ENCODE results near the gene FGR. TPM values are rescaled to one million over a fixed set of nuclear protein-coding genes. Genes with fewer than 3 reads are reported as not detected.

The FGR gene
- total and polyA plus RNA-seq, 2 experiments from 2014 or later, result 0.53 to 0.56 TPM

- H2AFZ ChIP-seq, result no peak overlapping the region
Measured at GRCh38 chr1:27624467-27625178, 10.4 kb downstream of the FGR start.

DNA sequence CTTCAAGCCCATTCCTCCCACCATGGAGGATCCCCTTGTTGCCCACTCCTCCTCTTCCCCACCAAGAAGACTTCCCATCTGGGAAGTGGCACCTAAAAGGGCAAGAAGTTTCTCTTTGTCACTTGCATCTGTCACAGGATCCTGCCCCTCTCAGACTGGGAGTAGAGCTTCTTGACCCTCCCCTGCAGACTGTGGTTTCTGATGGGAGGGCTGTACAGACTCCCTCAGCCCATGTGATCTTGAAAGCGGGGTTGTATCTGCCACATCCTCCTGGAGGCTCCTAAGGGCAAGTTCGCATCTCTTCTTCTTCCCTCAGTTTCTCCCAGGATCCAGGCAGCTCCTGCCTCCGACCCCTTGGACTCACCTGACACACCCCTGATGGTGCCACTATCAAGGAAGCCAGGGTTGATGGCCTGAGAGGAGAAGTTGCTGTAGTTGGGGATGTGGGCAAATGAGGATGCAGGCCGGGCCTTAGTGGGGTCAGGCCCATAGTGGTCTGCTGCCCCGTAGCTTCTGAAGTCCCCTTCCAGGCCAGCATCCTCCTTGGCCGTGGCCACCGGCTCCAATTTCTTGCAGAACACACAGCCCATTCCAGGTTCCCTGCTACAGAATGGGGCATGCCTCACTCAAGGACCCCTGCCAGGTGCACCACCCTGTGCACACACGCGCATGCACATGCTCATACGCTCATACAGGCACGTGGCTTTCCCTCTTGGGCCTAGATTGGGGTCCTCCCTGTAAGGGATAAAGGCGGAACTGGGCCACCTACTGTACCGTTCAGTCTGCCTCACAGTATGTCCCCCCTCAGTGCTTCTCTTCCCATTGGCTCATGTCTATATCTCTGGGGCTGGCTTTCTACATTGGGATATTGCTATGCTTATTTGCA, 11.4 kb downstream of the FGR start:
- H3K27me3 ChIP-seq (ENCODE audit: insufficient read depth), result no peaks in the 10 kb centered on the region
- Mint-ChIP-seq H3K4me1 (peaks cover 18% of the 10 kb centered on the region), H3K27ac (no peak overlapping the region), H3K9me3 (no peaks in the 10 kb centered on the region; the same call in 2 of the 3 replicates), H3K36me3 (ENCODE audit: low read depth) (no peaks in the 10 kb centered on the region; the same call in 2 of the 3 replicates), H3K4me3 (no peak overlapping the region), H3K27me3 (ENCODE audit: insufficient read depth, low read depth, poor library complexity) (peaks cover 1% of the 10 kb centered on the region)
- ATAC-seq, result no peak
- no peaks in the 10 kb centered on the region for H4K20me1 ChIP-seq (replicated peaks; ENCODE audit: insufficient read depth)
- peak overlapping the region; percentile 55 for H3K4me2 ChIP-seq
- H3K4me3 ChIP-seq, result no peak overlapping the region
- H3K79me2 ChIP-seq (replicated peaks; ENCODE audit: insufficient read depth), result no peaks in the 10 kb centered on the region
- peaks cover 28% of the 10 kb centered on the region for H3K4me1 ChIP-seq (ENCODE audit: insufficient read depth)
- DNase-seq (ENCODE audit: low spot score), result no peak
- no peaks in the 10 kb centered on the region for H3K36me3 ChIP-seq (ENCODE audit: insufficient read depth)
- no peak overlapping the region for H3K27ac ChIP-seq (ENCODE audit: low read depth)
- H2AFZ ChIP-seq, result peak overlapping the region; percentile 52
- H3K9me2 ChIP-seq (ENCODE audit: insufficient read depth), result no peaks in the 10 kb centered on the region
- H3F3A ChIP-seq (replicated peaks; ENCODE audit: low read depth), result no peaks in the 10 kb centered on the region
- TF ChIP-seq EZH2 (IDR thresholded peaks at IDR 0.05; ENCODE audit: low read depth, unreplicated experiment), result no peak
- no peak for TF ChIP-seq POLR2AphosphoS5 (IDR thresholded peaks at IDR 0.05; ENCODE audit: low read depth)
- TF ChIP-seq NANOG (IDR thresholded peaks at IDR 0.05; ENCODE audit: borderline replicate concordance), result no peak
- no peak for TF ChIP-seq CTCF (conservative IDR thresholded peaks at IDR 0.05; ENCODE audit: low read depth in 2 of 2)
- no peak for TF ChIP-seq ZNF462 (CRISPR knock-in tag; IDR thresholded peaks at IDR 0.05)
- no peak for TF ChIP-seq ZNF114 (CRISPR knock-in tag; IDR thresholded peaks at IDR 0.05)
- no peak for TF ChIP-seq CREB1 (CRISPR knock-in tag; IDR thresholded peaks at IDR 0.05; ENCODE audit: low read depth)
- no peak for TF ChIP-seq JUNB (IDR thresholded peaks at IDR 0.05; ENCODE audit: unreplicated experiment)

More at GRCh38 chr1:27624467-27625178, 10.4 kb downstream of the FGR start:
- no peak overlapping the region for H3K27ac ChIP-seq (ENCODE audit: low read depth)
- no peaks in the 10 kb centered on the region for H3K79me2 ChIP-seq (replicated peaks; ENCODE audit: insufficient read depth)
- peaks cover 1% of the 10 kb centered on the region for H3K27me3 Mint-ChIP-seq (ENCODE audit: insufficient read depth, low read depth, poor library complexity)
- H3K27ac Mint-ChIP-seq, result no peak overlapping the region
- peaks cover 39% of the 10 kb centered on the region for H3K4me1 ChIP-seq (ENCODE audit: insufficient read depth)
- H3F3A ChIP-seq (replicated peaks; ENCODE audit: low read depth), result no peaks in the 10 kb centered on the region
- DNase-seq (ENCODE audit: low spot score) (peak; percentile 55), ATAC-seq (no peak)
- no peaks in the 10 kb centered on the region for H3K36me3 ChIP-seq (ENCODE audit: insufficient read depth)
- H3K36me3 Mint-ChIP-seq (ENCODE audit: low read depth), result no peaks in the 10 kb centered on the region; the same call in 2 of the 3 replicates
- no peaks in the 10 kb centered on the region for H3K9me2 ChIP-seq (ENCODE audit: insufficient read depth)
- no peaks in the 10 kb centered on the region for H4K20me1 ChIP-seq (replicated peaks; ENCODE audit: insufficient read depth)
- H3K4me2 ChIP-seq, result no peak overlapping the region
- peaks cover 28% of the 10 kb centered on the region for H3K4me1 Mint-ChIP-seq
- TF ChIP-seq STAT1 (IDR thresholded peaks at IDR 0.05; ENCODE audit: unreplicated experiment) (no peak), ZNF331 (CRISPR knock-in tag; IDR thresholded peaks at IDR 0.05; ENCODE audit: low read depth) (no peak)
- H3K27me3 ChIP-seq (ENCODE audit: insufficient read depth), result no peaks in the 10 kb centered on the region
- no peak overlapping the region for H3K4me3 ChIP-seq
- no peak overlapping the region for H3K4me3 Mint-ChIP-seq
- H3K9me3 Mint-ChIP-seq, result no peaks in the 10 kb centered on the region; the same call in 2 of the 3 replicates

All from GM23338 (cell line).